Measurements from ENCODE around the gene ZSCAN10. TPM values are rescaled to one million over a fixed set of nuclear protein-coding genes. Genes with fewer than 3 reads are reported as not detected.
A peak's percentile ranks its signal among the peaks of the same experiment; 100 is the strongest.

The ZSCAN10 gene
- total and polyA plus RNA-seq, 2 donors (not counting 3 experiments of a cell fraction or from before 2014, with no cell fraction given): not detected

DNA sequence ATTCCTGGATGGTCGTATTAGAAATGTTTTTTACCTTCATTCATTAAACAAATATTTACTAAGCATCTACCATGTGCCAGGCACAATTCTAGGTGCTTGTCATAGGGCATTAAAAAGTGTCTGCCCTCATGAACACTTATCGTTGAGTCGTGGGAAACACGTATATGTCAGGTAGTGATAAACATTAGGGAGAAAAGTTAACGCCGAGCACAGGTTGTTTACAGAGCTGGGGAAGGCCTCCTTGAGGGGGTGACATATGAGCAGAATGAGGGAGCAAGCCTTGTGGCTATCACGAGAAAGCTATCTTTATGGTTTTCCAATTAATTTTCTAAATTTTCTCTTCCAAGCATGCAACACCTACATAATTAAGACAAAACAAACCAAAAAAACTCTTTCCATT, 34.8 kb upstream of the ZSCAN10 start:
- Histone ChIP-seq H3K9me3 (replicated peaks; ENCODE audit: control insufficient read depth, insufficient read depth, low read length) (no peaks in the 10 kb centered on the region), H2AFZ (ENCODE audit: low read depth, low read length) (no peak overlapping the region), H3K79me2 (ENCODE audit: control insufficient read depth, insufficient read depth, low read length) (peaks cover 17% of the 10 kb centered on the region), H3K4me2 (ENCODE audit: insufficient read depth, low read length) (peak overlapping the region; percentile 99), H3K36me3 (ENCODE audit: control insufficient read depth in 2 of 2, extremely low read depth in 1 of 2, insufficient read depth in 2 of 2, low read length in 2 of 2) (peaks cover 0 to 1% of the 10 kb centered on the region in 2 experiments), H3K4me1 (ENCODE audit: control insufficient read depth, extremely low read depth, insufficient read depth, low read length) (peaks cover 14% of the 10 kb centered on the region), H3K27me3 (ENCODE audit: control insufficient read depth in 2 of 2, insufficient read depth in 2 of 2, low read length in 2 of 2) (no peaks in the 10 kb centered on the region), H3K4me3 (replicated peaks in 1 of 3; ENCODE audit: insufficient read depth in 1 of 3, low read depth in 1 of 3, low read length in 3 of 3) (peak overlapping the region; percentile 77 to 99 (median 98)), H3K9me1 (replicated peaks; ENCODE audit: control insufficient read depth, extremely low read depth, insufficient read depth, low read length) (no peaks in the 10 kb centered on the region), H4K20me1 (replicated peaks; ENCODE audit: control insufficient read depth, extremely low read depth, insufficient read depth, low read length) (no peaks in the 10 kb centered on the region), H3K9ac (replicated peaks; ENCODE audit: extremely low read depth, insufficient read depth, low read length) (peak overlapping the region; percentile 98), H3K27ac (ENCODE audit: insufficient read depth, low read depth, low read length) (peak overlapping the region; percentile 91)
- ChIA-PET CTCF (interaction anchor here (1.2 to 2.3 kb wide), 7 partner anchors 10 to 75 kb away, joined by 3 to 17 read pairs (median 6); no protein-coding TSS in a partner anchor), POLR2A (interaction anchor here (1.0 to 1.6 kb wide), 2 partner anchors 22 to 114 kb away, joined by 3 to 5 read pairs; partner anchors contain the start of gene TNFRSF12A)
- TF ChIP-seq GATA2 (IDR thresholded peaks at IDR 0.05; ENCODE audit: insufficient read depth, insufficient read length, low read depth, low read length): no peak
- TF ChIP-seq, protein P1, sequence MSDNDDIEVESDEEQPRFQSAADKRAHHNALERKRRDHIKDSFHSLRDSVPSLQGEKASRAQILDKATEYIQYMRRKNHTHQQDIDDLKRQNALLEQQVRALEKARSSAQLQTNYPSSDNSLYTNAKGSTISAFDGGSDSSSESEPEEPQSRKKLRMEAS (IDR thresholded peaks at IDR 0.05; ENCODE audit: insufficient read depth, insufficient read length): no peak
- TF ChIP-seq MYC (IDR thresholded peaks at IDR 0.05; ENCODE audit: low read depth, low read length): no peak
- intact Hi-C loops (cut with micrococcal nuclease): loop anchor here (1.0 to 2.0 kb wide), 2 partner anchors 16 to 33 kb away; no protein-coding TSS in a partner anchor
- BruUV-seq (replicated peaks): no TSS peak
- DNase-seq (ENCODE audit: low read depth, low spot score): no peak
- peak; percentile 31 for FAIRE-seq
- dilution Hi-C loops (cut with MboI; ENCODE audit: extremely low pct_ligation_motif_present, low sequenced_read_pairs): no loop called here

DNA sequence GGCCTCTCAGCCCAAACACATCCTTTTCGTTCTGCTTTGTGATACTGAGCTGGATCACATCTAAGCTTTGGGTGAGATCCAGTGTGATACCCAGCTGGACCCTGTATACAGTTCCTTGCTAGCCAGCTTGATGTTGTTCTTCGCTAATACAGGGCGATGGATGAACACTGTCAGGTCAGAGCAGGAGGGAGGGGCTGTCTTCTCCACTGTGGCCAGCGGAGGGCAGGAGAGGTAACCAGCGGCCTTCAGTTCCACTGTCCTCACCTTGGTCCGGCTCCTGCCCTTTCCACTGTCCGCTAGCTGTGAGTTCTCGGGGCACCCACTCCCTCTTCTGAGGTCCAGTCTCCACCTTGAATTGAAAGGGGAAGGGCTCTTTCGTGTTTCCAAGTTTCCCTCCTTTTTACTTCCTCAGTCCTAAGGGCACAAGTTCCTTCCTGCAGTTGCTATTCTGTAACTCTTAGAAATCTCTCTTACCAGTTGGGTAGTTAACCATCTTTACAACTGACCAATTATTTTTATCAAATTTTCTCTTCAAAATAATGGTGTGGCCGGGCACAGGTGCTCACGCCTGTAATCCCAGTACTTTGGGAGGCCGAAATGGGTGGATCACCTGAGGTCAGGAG, 32.8 kb upstream of the ZSCAN10 start:
- dilution Hi-C loops (cut with MboI; ENCODE audit: extremely low pct_ligation_motif_present, low sequenced_read_pairs): no loop called here
- ChIA-PET CTCF (interaction anchor here (0.5 to 2.8 kb wide), 10 partner anchors 9 to 73 kb away, joined by 3 to 16 read pairs (median 3); no protein-coding TSS in a partner anchor), POLR2A (no interaction called here)
- Histone ChIP-seq H3K27me3 (ENCODE audit: control insufficient read depth in 2 of 2, insufficient read depth in 2 of 2, low read length in 2 of 2) (no peaks in the 10 kb centered on the region), H3K79me2 (ENCODE audit: control insufficient read depth, insufficient read depth, low read length) (peaks cover 17% of the 10 kb centered on the region), H4K20me1 (replicated peaks; ENCODE audit: control insufficient read depth, extremely low read depth, insufficient read depth, low read length) (no peaks in the 10 kb centered on the region), H3K4me2 (ENCODE audit: insufficient read depth, low read length) (no peak overlapping the region), H3K27ac (ENCODE audit: insufficient read depth, low read depth, low read length) (no peak overlapping the region), H3K4me3 (replicated peaks in 1 of 3; ENCODE audit: insufficient read depth in 1 of 3, low read depth in 1 of 3, low read length in 3 of 3) (no peak overlapping the region), H3K36me3 (ENCODE audit: control insufficient read depth in 2 of 2, extremely low read depth in 1 of 2, insufficient read depth in 2 of 2, low read length in 2 of 2) (peaks cover 4% of the 10 kb centered on the region in 2 experiments), H3K9ac (replicated peaks; ENCODE audit: extremely low read depth, insufficient read depth, low read length) (no peak overlapping the region), H3K9me1 (replicated peaks; ENCODE audit: control insufficient read depth, extremely low read depth, insufficient read depth, low read length) (no peaks in the 10 kb centered on the region), H3K4me1 (ENCODE audit: control insufficient read depth, extremely low read depth, insufficient read depth, low read length) (peaks cover 14% of the 10 kb centered on the region), H3K9me3 (replicated peaks; ENCODE audit: control insufficient read depth, insufficient read depth, low read length) (no peaks in the 10 kb centered on the region), H2AFZ (ENCODE audit: low read depth, low read length) (no peak overlapping the region)
- intact Hi-C loops (cut with micrococcal nuclease): no loop called here
- DNase-seq (ENCODE audit: low read depth, low spot score): peak; percentile 48
- BruUV-seq (replicated peaks): no TSS peak
- TF ChIP-seq EZH2 (IDR thresholded peaks at IDR 0.05; ENCODE audit: borderline replicate concordance, low read depth, low read length, severe bottlenecking) (no peak), POLR2A (IDR thresholded peaks at IDR 0.05; ENCODE audit: low read depth, low read length) (no peak), FOS (IDR thresholded peaks at IDR 0.05; ENCODE audit: borderline replicate concordance, insufficient read depth, low read length) (no peak), JUN (IDR thresholded peaks at IDR 0.05; ENCODE audit: borderline replicate concordance, insufficient read depth, insufficient read length, low read depth) (no peak), POLR2AphosphoS5 (IDR thresholded peaks at IDR 0.05; ENCODE audit: insufficient read depth, low read depth, low read length) (no peak)
- TF ChIP-seq, protein P2, sequence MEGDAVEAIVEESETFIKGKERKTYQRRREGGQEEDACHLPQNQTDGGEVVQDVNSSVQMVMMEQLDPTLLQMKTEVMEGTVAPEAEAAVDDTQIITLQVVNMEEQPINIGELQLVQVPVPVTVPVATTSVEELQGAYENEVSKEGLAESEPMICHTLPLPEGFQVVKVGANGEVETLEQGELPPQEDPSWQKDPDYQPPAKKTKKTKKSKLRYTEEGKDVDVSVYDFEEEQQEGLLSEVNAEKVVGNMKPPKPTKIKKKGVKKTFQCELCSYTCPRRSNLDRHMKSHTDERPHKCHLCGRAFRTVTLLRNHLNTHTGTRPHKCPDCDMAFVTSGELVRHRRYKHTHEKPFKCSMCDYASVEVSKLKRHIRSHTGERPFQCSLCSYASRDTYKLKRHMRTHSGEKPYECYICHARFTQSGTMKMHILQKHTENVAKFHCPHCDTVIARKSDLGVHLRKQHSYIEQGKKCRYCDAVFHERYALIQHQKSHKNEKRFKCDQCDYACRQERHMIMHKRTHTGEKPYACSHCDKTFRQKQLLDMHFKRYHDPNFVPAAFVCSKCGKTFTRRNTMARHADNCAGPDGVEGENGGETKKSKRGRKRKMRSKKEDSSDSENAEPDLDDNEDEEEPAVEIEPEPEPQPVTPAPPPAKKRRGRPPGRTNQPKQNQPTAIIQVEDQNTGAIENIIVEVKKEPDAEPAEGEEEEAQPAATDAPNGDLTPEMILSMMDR (IDR thresholded peaks at IDR 0.05; ENCODE audit: extremely low read depth in 1 of 2, insufficient read depth in 1 of 2, low read depth in 1 of 2, low read length in 2 of 2): peak; percentile 67 to 74
- peak; percentile 26 for FAIRE-seq
